Sigmoid colon (tissue), 7 donors: ENCODE data around the gene MRC2. TPM values are rescaled to one million over a fixed set of nuclear protein-coding genes. Genes with fewer than 3 reads are reported as not detected.

Source experiments
- DNase-seq: peaks from one replicate; pipeline ENCODE4 v3.0.0-alpha.2; 2019
- H3K27ac ChIP-seq, 4 donors: fragments of 200-600 bp; sonication (generic); one replicate each; pipeline ENCODE4 v1.5.1; 2016 to 2019; ENCODE audit warnings: mild to moderate bottlenecking in 1 of 4
- H3K27me3 ChIP-seq, 3 donors: fragments of 200-600 bp; sonication (generic); one replicate each; pipeline ENCODE4 v1.5.1; 2019; ENCODE audit warnings: mild to moderate bottlenecking in 1 of 3
- H3K36me3 ChIP-seq, 4 donors: fragments of 200-600 bp; sonication (generic); one replicate each; pipeline ENCODE4 v1.5.1; 2016 to 2019
- H3K4me1 ChIP-seq, 4 donors: fragments of 200-600 bp; sonication (generic); one replicate each; pipeline ENCODE4 v1.5.1; 2017 to 2019
- H3K4me3 ChIP-seq, 4 donors: fragments of 200-600 bp; sonication (generic); one replicate each; pipeline ENCODE4 v1.5.1; 2017 to 2019; ENCODE audit warnings: mild to moderate bottlenecking in 2 of 4, moderate library complexity in 1 of 4
- H3K9me3 ChIP-seq, 4 donors: fragments of 200-600 bp in 3 of 4; sonication (generic) in 3 of 4; one replicate each; pipeline versions ENCODE4 v1.5.1 to v1.6.1; 2013 to 2019
- EP300 ChIP-seq, 4 donors: sonication (generic); formaldehyde crosslinking; IDR thresholded peaks; one replicate each; pipeline ENCODE4 v1.6.1; 2017; ENCODE audit warnings: antibody characterized with exemption in 4 of 4
- POLR2A ChIP-seq, 2 donors: fragments of 450-650 bp; IDR thresholded peaks; one replicate each; pipeline ENCODE4 v1.6.1; 2016; ENCODE audit warnings: antibody characterized with exemption in 2 of 2, mild to moderate bottlenecking in 2 of 2, moderate library complexity in 2 of 2
- POLR2AphosphoS5 ChIP-seq, 4 donors: sonication (generic); formaldehyde crosslinking; IDR thresholded peaks; one replicate each; pipeline ENCODE4 v1.6.1; 2017; ENCODE audit warnings: antibody characterized with exemption in 4 of 4
- WGBS, 2 donors: extraction: QIAGEN DNeasy Blood & Tissue Kit; methylation state at CpG; one replicate each; pipeline ENCODE4 v1.1.7; 2013; 5-methylcytosine and 5-hydroxymethylcytosine counted together
- intact Hi-C: fragments of 100-400 bp; cut with DNase I; formaldehyde crosslinking; loops from one replicate; pipeline ENCODE4 v1.15.1; 2023
- polyA plus RNA-seq, 3 donors: library from polyadenylated mRNA; stranded (reverse); fragments of 200-250 nt; gene quantifications; one replicate each; pipeline ENCODE4 v1.2.3, GENCODE V29; 2013
- total RNA-seq, 4 donors: library from RNA; depleted of rRNA; stranded (reverse); fragments of >200 nt; gene quantifications; one replicate each; pipeline ENCODE4 v1.1.0, GENCODE V29; 2016
- TF ChIP-seq, protein P1 (sequence below), 4 experiments: fragments of 450-650 bp in 3 of 4; fragments of 200-600 bp in 1 of 4; IDR thresholded peaks; one replicate each; pipeline ENCODE4 v1.5.1; 2016 to 2019; ENCODE audit warnings: antibody characterized with exemption in 4 of 4, mild to moderate bottlenecking in 3 of 4, moderate library complexity in 2 of 4
- donor health status: healthy with polysubstance abuse.
- donor health status: Bipolar disorder and iron deficiency.
- donor health status: healthy.

The MRC2 gene
- total and polyA plus RNA-seq, 7 donors: 2.5 to 94.4 (median 19.6) TPM

DNA sequence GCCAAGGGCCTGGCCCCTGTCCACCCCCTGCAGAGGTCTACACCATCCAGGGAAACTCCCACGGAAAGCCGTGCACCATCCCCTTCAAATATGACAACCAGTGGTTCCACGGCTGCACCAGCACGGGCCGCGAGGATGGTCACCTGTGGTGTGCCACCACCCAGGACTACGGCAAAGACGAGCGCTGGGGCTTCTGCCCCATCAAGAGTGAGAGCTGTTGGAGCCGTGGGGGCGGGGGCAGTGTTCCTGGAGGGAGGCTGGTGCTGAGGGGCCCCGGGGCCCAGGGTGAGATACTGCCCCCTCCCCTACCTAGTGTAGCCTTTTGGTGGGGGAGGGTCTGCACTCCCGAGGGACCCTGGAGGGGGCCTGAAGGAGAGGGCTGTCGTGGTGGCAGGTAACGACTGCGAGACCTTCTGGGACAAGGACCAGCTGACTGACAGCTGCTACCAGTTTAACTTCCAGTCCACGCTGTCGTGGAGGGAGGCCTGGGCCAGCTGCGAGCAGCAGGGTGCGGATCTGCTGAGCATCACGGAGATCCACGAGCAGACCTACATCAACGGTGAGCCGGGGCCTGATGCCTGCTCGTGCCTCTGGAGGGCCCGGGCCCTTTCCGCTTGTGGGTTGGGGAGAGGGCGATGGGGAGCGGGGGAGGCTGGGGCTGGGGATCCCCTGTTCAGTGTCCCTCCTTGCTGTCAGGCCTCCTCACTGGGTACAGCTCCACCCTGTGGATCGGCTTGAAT lies 38.8 kb downstream of the MRC2 start:
- TF ChIP-seq POLR2A (IDR thresholded peaks at IDR 0.05) (no peak), EP300 (IDR thresholded peaks at IDR 0.05) (no peak), POLR2AphosphoS5 (IDR thresholded peaks at IDR 0.05) (no peak)
- TF ChIP-seq, protein P1, sequence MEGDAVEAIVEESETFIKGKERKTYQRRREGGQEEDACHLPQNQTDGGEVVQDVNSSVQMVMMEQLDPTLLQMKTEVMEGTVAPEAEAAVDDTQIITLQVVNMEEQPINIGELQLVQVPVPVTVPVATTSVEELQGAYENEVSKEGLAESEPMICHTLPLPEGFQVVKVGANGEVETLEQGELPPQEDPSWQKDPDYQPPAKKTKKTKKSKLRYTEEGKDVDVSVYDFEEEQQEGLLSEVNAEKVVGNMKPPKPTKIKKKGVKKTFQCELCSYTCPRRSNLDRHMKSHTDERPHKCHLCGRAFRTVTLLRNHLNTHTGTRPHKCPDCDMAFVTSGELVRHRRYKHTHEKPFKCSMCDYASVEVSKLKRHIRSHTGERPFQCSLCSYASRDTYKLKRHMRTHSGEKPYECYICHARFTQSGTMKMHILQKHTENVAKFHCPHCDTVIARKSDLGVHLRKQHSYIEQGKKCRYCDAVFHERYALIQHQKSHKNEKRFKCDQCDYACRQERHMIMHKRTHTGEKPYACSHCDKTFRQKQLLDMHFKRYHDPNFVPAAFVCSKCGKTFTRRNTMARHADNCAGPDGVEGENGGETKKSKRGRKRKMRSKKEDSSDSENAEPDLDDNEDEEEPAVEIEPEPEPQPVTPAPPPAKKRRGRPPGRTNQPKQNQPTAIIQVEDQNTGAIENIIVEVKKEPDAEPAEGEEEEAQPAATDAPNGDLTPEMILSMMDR (IDR thresholded peaks at IDR 0.05): no peak
- Histone ChIP-seq H3K27me3 (no peaks in the 10 kb centered on the region), H3K27ac (no peak overlapping the region), H3K4me1 (no peaks in the 10 kb centered on the region), H3K9me3 (no peaks in the 10 kb centered on the region), H3K36me3 (no peaks in the 10 kb centered on the region), H3K4me3 (no peak overlapping the region)
- intact Hi-C loops: no loop called here
- no peak for DNase-seq
- 87 to 90% methylated on average over 30 of the region's 30 CpGs for WGBS, 2 donors

DNA sequence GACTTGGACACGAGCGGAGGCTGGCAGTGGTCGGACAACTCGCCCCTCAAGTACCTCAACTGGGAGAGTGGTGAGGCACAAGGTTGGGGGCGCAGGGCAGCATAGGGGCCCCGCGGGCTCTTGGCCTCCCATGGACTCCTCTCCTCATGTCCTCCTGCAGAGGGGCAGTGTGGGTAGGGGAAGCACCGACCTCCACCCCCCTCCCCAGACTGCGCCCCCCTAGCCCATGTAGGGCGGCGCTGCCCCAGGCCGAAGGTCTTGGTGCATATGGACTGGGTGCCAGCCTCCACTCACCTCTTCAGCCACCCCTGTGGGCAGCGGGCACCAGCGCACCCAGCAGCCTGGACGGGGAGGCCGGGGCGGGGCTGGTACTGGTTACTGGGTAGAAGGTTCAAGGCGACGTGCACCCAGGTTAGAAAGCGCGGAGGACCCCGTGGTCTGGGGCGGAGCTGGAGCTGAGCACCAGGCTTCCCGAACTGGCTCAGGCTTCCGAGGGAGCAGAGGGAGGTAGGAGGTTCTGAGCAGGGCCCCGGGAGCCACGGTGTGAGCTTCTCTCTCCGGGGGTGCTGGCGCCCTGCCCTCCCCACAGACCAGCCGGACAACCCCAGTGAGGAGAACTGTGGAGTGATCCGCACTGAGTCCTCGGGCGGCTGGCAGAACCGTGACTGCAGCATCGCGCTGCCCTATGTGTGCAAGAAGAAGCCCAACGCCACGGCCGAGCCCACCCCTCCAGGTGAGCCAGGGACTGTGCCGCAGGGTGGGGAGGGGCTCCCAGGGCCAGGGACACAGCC lies 39.5 kb downstream of the MRC2 start:
- Histone ChIP-seq H3K36me3 (no peaks in the 10 kb centered on the region), H3K27ac (no peak overlapping the region), H3K4me3 (no peak overlapping the region), H3K9me3 (no peaks in the 10 kb centered on the region), H3K27me3 (no peaks in the 10 kb centered on the region), H3K4me1 (no peaks in the 10 kb centered on the region)
- no peak for DNase-seq
- intact Hi-C loops: no loop called here
- TF ChIP-seq POLR2A (IDR thresholded peaks at IDR 0.05) (no peak), EP300 (IDR thresholded peaks at IDR 0.05) (no peak), POLR2AphosphoS5 (IDR thresholded peaks at IDR 0.05) (no peak)
- TF ChIP-seq, protein P1 (IDR thresholded peaks at IDR 0.05): no peak
- whole genome bisulfite sequencing, 2 donors: 88 to 93% methylated on average over 40 of the region's 40 CpGs

DNA sequence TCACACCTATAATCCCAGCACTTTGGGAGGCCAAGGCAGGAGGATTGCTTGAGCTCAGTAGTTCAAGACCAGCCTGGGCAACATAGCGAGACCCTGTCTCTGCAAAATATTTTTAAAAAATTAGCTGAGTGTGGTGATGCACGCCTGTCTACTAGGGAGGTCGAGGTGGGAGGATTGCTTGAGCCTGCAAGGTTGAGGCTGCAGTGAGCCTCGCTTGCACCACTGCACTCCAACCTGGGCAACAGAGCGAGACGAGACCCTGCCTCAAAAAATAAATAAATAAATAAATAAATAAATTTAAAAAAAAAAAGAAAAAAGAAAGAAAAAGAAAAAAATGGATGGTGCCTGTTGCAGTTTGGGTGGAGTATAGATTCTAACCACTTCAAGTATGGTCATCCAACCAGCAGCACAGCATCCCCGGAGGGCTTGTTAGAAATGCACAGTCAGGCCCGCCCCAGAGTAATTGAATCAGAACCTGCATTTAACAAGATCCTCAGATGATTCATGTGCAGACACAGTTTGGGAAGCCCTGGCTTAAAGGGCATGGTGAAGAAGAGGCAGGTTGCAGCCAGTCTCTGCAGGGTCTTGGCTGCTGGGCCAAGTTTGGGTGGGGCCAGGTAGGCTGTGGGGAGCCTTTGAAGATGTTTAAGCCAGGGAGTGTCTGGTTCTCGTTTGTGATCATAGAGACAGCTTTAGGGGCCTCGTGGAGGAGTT lies 40.8 kb downstream of the MRC2 start:
- H3K27ac ChIP-seq: no peak overlapping the region
- H3K4me1 ChIP-seq: no peaks in the 10 kb centered on the region
- H3K36me3 ChIP-seq: no peaks in the 10 kb centered on the region
- WGBS, 2 donors: 76 to 85% methylated on average over 10 of the region's 10 CpGs
- H3K4me3 ChIP-seq: no peak overlapping the region
- no peaks in the 10 kb centered on the region for H3K27me3 ChIP-seq
- H3K9me3 ChIP-seq: no peaks in the 10 kb centered on the region
- no peak for DNase-seq
- intact Hi-C loops: no loop called here
- no peak for TF ChIP-seq POLR2AphosphoS5 (IDR thresholded peaks at IDR 0.05)
- TF ChIP-seq, protein P1 (IDR thresholded peaks at IDR 0.05): no peak
- TF ChIP-seq EP300 (IDR thresholded peaks at IDR 0.05): no peak
- TF ChIP-seq POLR2A (IDR thresholded peaks at IDR 0.05): no peak

DNA sequence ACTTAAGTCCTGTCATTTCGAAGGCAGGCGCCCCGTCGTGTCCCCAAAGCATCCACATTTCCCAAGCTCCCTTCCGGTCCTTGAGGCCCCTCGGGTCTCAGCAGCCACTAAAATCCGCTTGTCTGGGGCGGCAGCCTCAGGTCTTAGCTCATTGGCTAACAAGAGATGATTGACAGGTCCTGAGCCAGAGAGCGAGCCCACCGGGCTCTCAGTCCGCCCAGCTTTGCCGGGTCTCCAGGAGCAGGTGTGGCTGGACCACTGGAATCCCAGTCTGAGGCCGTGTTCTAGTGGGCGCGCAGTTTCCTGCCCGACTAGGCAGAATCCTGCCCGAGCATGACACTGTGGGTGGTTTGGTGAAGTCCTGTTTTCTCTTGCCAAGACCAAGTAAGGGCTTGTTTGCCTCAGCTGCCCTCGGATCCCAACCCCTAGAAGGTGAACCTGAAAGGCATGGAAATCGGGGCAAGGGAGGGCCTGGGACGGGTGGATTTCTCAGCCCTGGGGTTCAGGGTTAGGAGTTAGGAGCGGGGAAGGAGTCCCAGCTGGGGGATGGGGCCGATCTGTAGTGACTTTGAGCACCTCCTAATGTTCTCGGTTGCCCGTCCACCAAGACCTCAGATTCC lies 42.8 kb downstream of the MRC2 start:
- intact Hi-C loops: no loop called here
- Histone ChIP-seq H3K9me3 (no peaks in the 10 kb centered on the region), H3K27me3 (no peaks in the 10 kb centered on the region), H3K4me1 (no peaks in the 10 kb centered on the region), H3K4me3 (no peak overlapping the region), H3K27ac (no peak overlapping the region), H3K36me3 (no peaks in the 10 kb centered on the region)
- TF ChIP-seq, protein P1 (IDR thresholded peaks at IDR 0.05): no peak
- TF ChIP-seq EP300 (IDR thresholded peaks at IDR 0.05) (no peak), POLR2A (IDR thresholded peaks at IDR 0.05) (no peak), POLR2AphosphoS5 (IDR thresholded peaks at IDR 0.05) (no peak)
- DNase-seq: peak; percentile 58
- 84% methylated on average over 24 of the region's 24 CpGs for WGBS, 2 donors
